NCI-H526 treated with DMSO at 0.1 percent for 48 hours (cell line): ENCODE results near the gene MREG.
"Not testable (repeated sequence)": the region's sequence is repeated elsewhere in the genome, so short reads cannot be mapped to it uniquely, and the experiment has no call there.

ENCODE experiments used
- DNase-seq: peaks from one replicate; lab custom pipeline; 2025; lab: John Stamatoyannopoulos, UW

The MREG gene

DNA sequence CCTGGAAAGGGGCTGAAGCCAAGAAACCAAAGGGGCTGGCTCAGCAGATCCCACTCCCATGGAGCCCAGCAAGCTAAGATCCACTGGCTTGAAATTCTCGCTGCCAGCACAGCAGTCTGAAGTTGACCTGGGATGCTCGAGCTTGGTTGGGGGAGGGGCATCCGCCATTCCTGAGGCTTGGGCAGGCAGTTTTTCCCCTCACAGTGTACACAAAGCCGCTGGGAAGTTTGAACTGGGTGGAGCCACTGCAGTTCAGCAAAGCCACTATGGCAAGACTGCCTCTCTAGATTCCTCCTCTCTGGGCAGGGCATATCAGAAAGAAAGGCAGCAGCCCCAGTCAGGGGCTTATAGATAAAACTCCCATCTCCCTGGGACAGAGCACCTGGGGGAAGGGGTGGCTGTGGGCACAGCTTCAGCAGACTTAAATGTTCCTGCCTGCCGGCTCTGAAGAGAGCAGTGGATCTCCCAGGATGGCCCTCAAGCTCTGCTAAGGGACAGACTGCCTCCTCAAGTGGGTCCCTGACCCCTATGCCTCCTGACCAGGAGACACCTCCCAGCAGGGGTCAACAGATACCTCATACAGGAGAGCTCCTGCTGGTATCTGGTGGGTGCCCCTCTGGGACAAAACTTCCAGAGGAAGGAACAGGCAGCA, 24.7 kb downstream of the MREG start:
- not testable (repeated sequence) for DNase-seq

DNA sequence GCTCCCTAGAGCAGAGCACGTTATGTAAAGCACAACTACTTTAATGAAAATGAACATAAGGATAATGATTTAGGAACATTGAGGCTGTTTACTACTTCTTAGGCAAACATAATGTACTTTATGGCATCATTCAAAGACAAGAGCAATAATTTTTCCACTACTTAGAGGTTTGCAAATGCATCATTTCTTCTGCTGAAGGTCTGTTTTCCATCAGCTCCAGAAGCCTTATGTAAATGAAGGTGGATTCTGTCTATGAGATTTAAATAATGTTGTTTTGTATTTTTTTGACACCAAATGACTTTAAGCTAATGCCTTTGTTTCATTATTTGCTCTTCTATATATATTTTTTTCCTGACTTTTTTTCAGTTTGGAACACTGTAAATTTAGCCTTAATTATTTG, 28.1 kb downstream of the MREG start:
- DNase-seq: no peak

DNA sequence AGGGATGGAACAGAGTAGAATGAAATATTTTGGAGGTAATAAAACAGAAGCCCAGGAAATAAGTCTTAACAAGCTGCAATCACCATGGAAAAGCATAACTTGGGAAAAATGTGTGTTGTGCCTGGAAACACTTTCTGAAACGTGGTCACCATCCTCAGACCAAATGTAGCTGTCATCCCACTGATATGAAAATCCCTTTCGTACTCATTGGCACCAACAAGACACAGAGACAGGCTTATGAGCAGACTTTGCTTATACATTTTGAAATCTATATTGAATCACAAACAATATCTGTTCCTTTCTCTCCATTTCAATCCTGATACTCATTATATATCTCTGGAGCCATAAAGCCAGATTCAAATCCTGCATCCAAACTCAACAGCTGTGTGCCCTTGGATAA, 28.7 kb downstream of the MREG start:
- DNase-seq: no peak

DNA sequence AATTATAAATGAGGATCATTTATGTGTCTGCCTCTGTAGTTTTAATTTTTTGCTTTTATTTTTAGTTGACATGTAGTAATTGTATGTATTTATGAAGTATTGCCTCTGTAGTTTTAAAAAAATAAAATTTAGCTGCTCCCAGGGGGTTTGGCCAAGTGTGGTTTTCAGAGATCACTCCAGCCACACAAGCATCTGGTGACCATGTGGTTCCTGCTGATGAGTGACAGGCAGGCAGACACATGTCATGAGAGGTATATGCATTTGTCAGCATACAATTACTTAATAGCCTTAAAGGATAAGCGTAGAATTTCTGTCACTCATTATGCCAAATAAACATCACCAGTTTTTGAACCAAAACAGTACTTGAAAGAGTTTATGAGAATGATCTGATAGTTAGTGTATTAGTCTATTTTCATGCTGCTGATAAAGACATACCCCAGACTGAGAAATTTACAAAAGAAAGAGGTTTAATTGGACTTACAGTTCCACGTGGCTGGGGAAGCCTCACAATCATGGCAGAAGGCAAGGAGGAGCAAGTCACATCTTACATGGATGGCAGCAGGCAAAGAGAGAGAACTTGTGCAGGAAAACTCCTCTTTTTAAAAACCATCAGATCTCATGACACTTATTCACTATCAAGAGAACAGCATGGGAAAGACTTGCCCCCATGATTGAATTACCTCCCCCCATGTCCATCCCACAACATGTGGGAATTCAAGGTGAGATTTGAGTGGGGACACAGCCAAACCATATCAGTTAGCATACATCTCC, 29.6 kb downstream of the MREG start:
- DNase-seq: no peak

DNA sequence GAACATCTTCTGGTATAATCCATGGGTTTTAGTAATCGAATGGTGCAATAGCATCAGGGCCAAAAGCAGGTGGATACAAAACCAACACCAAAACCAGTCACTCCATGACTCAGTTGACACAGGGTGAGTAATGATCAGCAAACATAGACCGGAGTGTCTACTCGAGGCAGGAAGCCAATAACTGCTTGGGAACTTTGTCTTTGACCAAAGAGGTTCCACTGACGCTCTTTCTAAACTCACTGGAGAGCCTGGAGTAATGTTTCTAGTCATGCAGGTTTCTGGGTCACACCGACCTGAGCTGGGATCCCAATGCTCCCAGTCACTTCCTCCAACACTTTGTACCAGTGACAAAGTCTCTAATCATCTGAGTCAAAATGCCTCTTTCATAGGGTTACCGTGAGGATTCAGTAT, 30.9 kb downstream of the MREG start:
- no peak for DNase-seq

DNA sequence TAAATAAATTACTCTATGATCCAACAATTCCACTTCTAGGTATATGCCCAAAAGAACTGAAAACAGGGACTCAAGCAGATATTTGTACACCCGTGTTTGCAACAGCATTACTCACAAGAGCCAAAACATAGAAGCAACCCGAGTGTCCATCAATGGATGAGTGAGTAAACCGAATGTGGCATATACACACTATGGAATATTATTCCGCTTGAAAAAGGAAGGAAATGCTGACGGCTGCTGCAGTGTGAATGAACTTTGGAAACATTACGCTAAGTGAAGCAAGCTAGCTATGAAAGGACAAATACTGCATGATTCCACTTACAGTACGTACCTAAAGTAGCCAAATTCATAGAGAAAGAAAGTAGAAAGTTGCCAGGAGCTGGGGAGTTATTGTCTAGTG, 32.2 kb downstream of the MREG start:
- DNase-seq: no peak

DNA sequence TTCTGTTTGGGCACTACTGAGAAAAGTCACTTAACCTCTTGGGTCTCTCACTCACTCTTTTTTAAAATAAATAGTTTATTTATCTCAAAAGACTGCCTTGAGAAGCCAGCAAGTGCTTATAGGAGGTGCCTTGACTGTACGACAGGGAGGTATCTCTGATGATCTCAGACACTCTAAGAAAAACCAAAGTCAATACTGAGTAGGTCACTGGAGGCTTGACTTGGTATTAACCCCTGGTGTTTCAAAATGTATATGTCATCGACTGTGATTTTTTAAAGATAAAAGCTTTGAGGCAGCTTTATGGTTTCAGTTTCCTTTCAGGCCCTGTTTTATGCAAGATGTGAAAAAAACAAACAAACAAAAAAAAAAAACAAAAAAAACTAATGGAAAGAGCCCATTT, 33.7 kb downstream of the MREG start:
- DNase-seq: no peak

DNA sequence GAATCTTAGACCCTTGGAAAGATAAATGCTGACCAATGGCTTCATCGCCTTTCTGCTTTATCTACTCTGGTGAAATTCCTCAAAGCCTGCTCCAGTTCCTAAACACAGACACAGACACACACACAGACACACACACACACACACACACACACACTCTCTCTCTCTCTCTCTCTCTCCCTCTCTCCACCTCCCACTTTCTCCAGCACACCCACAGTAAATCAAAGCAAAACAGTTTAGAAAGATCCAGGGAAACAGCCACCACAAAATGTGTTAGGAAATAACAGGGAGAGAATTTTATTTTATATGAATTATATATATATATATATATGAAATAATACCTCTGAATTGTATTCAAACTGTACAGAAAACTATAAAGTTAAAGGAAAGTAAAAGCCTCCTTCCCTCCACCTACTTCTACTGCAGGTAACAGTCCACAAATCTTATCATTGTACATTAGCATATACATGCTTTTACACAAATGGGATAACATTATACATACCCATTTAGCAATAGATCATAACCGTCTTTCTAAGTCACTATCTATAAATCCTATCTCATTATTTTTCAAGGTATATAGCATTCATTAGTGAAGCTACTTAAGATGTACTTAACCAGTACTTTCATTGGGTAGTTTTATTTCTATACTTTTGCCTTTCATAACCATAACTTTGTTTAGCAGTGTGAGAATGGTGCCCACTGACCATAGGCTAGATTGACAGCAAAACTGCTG, 38.5 kb downstream of the MREG start:
- no peak for DNase-seq

DNA sequence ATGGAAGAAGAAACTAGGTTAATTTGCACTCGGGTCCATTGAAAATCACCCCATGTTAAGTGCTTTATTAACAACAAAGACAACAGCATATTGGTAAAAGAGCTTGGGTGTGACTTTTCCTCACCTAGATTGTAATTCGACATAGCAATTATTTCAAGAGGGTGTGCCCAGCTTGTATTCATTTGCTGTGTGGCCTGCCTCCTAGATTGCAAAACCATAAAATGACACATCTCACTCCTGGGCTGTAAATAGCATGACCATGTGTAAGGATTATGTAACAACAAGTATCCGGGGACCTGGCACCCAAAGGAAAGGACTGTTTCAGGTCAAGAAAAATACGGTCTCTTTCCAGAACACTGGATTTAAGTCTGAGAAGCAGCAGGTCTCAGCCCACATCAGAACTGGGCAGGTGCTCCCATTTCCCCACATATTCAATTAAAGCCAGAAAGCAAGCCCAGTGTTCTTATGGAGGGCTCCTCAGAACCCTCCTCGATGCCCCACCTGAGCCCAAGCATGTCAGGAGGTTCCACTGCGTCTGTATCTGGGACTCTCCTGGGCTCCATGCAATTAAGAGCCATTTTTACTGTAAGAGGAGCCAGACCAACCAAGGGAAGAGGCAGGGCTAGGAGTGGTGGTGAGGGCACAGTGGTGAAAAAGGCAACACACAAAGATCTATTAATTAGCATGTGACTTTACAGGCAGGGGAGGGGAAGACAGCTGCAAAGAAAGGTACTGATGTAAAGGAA, 39.2 kb downstream of the MREG start:
- DNase-seq: no peak

DNA sequence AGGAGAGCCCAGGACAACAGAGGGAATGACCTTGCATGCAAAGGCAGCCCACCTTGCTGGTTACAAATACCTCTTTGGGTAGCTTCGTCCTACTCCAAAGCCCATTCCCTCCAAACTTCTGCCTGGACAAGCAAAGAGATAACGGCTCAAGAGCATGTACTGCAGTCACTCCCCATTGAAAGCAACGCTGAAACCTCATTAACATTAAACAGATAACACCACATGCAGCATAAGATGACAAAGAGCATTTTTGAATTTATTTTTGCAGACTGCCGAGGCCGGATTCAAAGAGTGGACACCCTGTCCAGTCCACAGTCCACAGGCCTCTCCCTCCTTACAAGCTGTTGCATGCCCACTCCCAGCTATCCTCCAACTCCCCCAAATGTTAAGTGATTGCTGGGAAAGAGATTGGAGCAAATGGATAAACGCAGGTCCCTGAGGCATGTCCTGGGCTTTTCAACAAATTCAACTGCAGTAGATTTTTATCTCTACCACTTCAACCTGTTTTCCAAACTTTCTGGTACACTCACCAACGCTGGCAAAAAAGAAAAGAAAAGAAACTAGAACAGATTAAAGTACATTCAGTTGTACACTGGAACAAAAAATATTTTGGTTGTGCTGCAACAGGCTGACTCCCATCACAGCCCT, 40.1 kb downstream of the MREG start:
- DNase-seq: no peak

DNA sequence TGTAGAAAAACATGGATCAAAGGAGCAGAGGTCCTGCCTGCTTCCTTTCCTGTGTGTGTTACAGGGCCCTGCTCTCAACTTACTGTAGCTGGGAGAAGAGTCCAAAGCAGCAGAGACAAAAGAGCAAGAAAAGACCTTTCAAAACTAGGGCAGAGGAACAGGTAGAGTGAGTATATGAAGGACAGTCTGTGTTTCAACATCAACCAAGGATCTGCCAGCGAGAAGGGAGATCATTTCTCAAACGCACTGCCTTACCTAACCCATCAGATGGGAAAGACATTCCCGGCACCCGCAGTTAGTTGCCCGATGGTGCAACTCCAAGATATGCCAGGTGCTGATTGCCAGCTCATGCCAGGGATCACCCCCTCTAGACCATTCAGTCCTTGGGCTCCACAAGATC, 41.7 kb downstream of the MREG start:
- no peak for DNase-seq

DNA sequence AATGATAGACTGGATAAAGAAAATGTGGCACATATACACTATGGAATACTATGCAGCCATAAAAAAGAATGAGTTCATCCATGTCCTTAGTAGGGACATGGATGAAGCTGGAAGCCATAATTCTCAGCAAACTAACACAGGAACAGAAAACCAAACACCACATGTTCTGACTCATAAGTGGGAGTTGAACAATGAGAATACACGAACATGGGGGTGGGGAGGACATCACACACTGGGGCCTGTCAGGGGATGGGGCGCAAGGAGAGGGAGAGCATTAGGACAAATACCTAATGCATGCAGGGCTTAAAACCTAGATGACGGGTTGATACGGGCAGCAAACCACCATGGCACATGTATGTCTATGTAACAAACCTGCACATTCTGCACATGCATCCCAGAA, 42.5 kb downstream of the MREG start:
- not testable (repeated sequence) for DNase-seq

DNA sequence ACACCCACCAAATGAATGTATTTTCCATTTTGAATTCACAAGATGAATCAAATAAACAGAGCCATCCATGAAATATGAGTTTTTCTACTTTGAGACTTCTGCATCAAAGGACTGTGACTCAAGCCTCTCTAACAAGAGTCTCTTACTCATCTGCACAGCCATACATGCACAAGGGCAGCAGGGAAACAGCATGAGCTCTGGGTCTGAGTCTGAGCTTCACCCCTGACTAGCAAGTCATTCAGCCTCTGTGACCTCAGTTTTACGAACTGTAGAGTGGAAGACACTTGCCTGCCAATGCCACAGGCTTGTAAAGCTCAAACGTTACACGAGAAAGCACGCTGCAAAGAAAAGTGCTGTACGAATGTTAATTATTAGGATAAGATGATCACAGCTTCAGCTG, 42.9 kb downstream of the MREG start:
- DNase-seq: no peak

DNA sequence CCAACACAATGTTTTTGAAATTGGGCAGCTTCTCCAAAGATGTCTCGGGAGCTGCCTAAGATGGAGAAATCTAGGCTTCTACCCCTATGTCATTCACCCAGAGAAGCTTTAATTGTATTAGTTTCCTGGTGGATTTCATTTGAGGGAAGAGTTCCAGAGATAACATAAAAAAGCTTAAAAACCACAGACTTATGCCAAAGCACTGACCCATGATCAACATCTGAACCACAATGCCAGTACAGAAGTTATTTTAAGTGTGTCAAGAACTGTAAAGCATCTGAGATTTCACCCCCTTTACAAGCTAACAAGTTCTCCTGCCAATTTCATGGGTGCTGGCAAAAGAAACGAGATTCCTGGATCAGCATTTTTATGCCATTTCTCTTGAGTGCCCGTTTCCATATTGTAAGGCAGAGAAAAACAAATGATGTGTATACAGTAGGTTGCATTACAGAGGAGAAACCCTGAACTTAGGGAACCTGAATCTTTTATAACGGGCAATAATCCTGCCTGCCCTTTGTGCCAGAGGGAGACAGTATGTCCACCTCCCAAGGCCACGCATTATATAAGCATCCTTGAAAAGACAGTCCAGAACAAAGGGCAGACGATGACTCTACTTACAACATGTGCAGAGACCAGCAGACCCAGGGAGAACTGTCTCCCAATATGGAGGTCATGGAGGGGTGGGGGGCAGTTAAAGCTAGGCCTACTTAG, 44.1 kb downstream of the MREG start:
- no peak for DNase-seq

DNA sequence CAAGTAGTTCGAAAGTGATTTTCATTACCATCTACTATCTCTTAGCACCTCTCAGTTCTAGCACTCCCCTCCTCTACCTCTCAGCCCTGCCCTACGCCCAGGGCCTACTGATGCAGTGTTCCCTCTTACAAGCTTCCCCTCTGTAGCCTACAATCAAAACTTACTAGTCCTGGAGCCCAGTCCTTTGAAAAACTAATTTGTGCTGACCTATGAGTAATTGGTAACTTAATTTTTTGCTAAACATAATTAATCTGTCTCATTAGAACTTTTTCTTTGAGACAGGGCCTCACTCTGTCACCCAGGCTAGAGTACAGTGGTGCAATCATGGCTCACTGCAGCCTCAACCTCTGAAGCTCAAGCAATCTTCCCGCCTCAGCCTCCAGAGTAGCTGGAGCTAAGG, 44.9 kb downstream of the MREG start:
- no peak for DNase-seq

DNA sequence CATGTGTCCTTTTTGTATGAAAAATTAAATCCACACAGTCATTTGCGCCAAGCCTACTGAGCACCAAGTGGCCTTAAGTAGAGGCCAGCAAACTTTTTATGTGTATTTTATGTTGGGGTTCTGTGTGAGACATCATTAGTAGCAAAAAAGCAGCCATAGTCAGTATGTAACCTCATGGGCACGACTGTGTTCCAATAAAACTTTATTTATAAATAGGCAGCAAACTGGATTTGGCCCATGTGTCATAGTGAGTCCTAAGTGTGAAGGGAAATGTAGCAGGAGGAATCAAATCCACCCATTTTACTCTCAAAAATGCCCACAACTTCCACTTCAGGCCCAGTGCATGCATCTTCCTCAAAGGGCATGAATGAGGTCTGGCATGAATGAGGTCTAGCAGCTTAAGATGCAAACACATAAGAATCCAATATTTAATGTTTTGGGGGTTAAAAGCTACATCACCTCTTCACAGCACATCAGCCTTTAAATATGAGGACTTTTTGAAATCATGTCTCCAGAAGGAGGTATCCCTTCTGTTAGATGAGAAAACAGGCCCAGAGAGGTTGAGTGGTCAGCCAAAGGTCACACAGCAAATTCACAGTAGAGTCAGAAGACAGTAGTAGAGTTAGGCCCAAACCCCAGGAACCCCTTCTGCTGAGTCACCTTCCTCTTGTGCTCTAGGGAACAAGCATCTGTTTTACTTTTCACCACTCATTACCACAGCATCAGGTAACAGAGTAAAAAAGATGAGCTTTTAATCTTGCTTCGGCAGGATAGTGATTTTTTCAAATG, 45.6 kb downstream of the MREG start:
- no peak for DNase-seq

DNA sequence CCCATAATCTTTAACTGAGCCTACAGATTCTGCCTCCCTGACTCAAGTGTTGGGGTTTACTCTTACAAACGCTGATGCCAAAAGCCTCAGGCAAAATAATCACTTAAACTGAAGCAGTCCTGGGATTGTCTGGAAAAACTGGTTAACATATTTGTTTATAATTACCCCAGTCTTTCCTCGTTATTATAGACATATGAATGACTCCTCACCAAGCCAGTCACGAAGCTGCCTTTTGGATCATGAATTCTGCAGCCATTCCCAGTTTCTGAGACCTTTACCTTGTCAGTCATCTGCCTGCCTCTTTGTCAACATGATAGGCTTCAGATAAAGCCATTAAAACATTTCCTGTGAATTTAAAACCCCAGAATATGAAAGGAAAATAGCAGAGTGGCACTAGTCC, 46.4 kb downstream of the MREG start:
- no peak for DNase-seq

DNA sequence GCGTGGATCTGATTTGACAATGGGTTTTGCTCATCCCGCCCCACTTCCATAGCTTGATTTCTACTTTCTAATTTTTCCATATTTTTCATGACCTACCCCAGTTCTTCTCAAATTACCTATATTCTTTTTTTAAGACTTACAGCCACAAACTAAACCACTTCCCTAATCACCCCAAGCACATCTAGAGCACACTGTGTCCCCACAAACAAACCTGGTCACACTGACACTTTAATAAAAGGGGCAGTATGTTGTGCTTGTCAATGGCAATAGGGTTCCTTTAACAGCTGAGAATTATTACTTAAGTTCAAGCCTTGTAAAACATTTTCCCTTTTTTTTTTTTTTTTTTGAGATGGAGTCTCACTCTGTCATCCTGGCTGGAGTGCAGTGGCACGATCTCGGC, 47.1 kb downstream of the MREG start:
- no peak for DNase-seq

DNA sequence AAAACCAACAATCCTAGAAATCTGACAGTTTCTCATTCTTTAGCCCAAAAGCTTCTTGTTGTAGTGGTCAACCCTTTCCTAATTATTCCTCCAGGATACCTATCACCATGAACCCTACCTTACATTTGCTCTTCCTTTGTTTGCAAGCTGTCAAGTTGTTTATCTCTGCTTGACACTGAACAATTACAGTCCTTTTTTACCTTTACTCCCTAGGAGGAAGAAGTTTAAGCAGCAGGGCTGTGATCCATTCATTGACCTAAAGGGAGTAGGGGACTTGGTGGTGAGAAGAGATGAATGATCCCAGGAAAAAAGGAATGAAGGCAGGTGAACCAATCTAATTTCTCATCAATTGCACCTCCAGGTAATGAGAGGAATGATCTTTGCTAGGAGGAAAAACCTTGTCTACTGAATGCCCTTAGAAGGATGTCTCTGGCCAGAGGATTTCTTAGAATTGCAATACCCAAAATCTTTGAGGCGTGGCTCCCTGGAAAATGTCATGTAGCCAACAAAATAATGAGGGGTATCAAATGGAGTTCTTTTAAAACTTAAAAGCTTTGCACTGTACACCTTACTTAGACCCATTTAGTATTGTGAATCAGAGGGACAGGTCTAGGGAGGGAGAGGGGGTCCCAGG, 47.7 kb downstream of the MREG start:
- no peak for DNase-seq

DNA sequence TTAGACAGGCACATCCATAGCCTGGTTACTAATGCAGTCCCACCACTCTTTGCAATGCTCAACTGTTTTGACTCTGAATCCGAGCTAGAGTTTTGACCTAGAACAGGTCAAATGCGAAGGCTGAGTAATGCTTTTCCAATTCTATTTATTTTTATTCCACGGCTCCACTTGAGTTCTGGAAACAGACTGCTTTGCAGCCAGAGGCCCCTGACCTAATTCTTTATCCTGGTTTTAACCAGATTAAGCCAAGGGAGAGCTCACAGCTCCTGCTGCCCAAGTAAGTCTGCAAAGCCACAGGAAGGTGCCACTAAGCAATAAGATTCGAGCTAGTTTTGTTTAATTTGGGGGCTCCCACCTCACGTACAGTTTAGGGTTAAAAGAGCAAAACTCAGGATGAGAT, 51.4 kb downstream of the MREG start:
- DNase-seq: no peak
